Body of pancreas (tissue), 4 donors: ENCODE measurements around the gene DUSP23.

ENCODE experiments used
- CTCF ChIP-seq, 7 experiments: fragments of 450-650 bp in 4 of 7; fragments of 200-600 bp in 3 of 7; sonication (generic) in 3 of 7; IDR thresholded peaks; one replicate each; pipeline ENCODE4 v1.5.1; 2016 to 2019; ENCODE audit warnings: antibody characterized with exemption in 7 of 7
- POLR2A ChIP-seq, 3 donors: fragments of 450-650 bp; IDR thresholded peaks; one replicate each; pipeline ENCODE4 v1.6.1; 2016; ENCODE audit warnings: antibody characterized with exemption in 3 of 3, mild to moderate bottlenecking in 2 of 3

GRCh38 chr1:159826441-159827101, 45.8 kb downstream of the DUSP23 start, which contains the start of gene SLAMF8:
- TF ChIP-seq CTCF (IDR thresholded peaks at IDR 0.05) = no peak
- no peak for TF ChIP-seq POLR2A (IDR thresholded peaks at IDR 0.05)
